HepG2 (cell line): Measurements from ENCODE around the gene MTR. TPM values are rescaled to one million over a fixed set of nuclear protein-coding genes. Genes with fewer than 3 reads are reported as not detected.

Source experiments
- ATF2 ChIP-seq: sonication (generic); formaldehyde crosslinking; IDR thresholded peaks from 2 replicates; pipeline ENCODE4 v1.4.0; 2020; ENCODE audit warnings: missing genetic modification reagents
- FOSL2 ChIP-seq: sonication (generic); formaldehyde crosslinking; IDR thresholded peaks from 2 replicates; pipeline ENCODE4 v1.4.0; 2020; ENCODE audit warnings: missing genetic modification reagents
- FOXA1 ChIP-seq, 2 experiments: fragments of 450-650 bp in 1 of 2; sonication (generic) in 1 of 2; formaldehyde crosslinking in 1 of 2; IDR thresholded peaks; 2 replicates each; pipeline versions ENCODE4 v1.4.0 to v1.6.1; 2016 to 2020; ENCODE audit warnings: missing genetic modification reagents in 1 of 2
- MAFF ChIP-seq: IDR thresholded peaks from 2 replicates; pipeline ENCODE4 v1.6.1; 2011; ENCODE audit warnings: low read depth, low read length, improper control_type of control experiment
- REPIN1 ChIP-seq: sonication (generic); formaldehyde crosslinking; IDR thresholded peaks from 2 replicates; pipeline ENCODE4 v1.8.0; 2022; ENCODE audit warnings: missing genetic modification reagents, low read depth, mild to moderate bottlenecking, borderline replicate concordance
- ZKSCAN8 ChIP-seq: IDR thresholded peaks from 2 replicates; pipeline ENCODE4 v1.6.1; 2016; ENCODE audit warnings: borderline replicate concordance, missing genetic modification reagents, missing compliant biosample characterization
- ZNF24 ChIP-seq: fragments of 450-650 bp; IDR thresholded peaks from 2 replicates; pipeline ENCODE4 v1.6.1; 2017; ENCODE audit warnings: antibody characterized with exemption, mild to moderate bottlenecking
- ZNF331 ChIP-seq: sonication (generic); formaldehyde crosslinking; IDR thresholded peaks from 2 replicates; pipeline ENCODE4 v1.4.0; 2020; ENCODE audit warnings: missing genetic modification reagents
- ZNF672 ChIP-seq: sonication (generic); formaldehyde crosslinking; IDR thresholded peaks from 2 replicates; pipeline ENCODE4 v1.8.1; 2022; ENCODE audit warnings: missing genetic modification reagents
- ZNF768 ChIP-seq: sonication (generic); formaldehyde crosslinking; IDR thresholded peaks from 2 replicates; pipeline ENCODE4 v1.4.0; 2020; ENCODE audit warnings: missing genetic modification reagents
- polyA plus RNA-seq, 8 experiments: library from polyadenylated mRNA; depleted of rRNA in 3 of 8; stranded (reverse) in 7 of 8; unstranded in 1 of 8; fragments of >200 nt; fragmentation: Illumina TruSeq in 4 of 8; extraction: Trizol in 4 of 8; gene quantifications; 2 replicates each; pipeline versions ENCODE4 v1.2.1 to v1.2.3, GENCODE V29; 2011 to 2016; ENCODE audit warnings: low read depth in 4 of 8, missing spikeins in 1 of 8, mixed read lengths in 1 of 8; ENCODE audit not compliant: insufficient read depth in 1 of 8
- total RNA-seq, 5 experiments: library from RNA; depleted of rRNA; stranded (reverse); fragments of >200 nt; fragmentation: Illumina TruSeq; extraction: Trizol; gene quantifications; 2 replicates each; pipeline ENCODE4 v1.2.3, GENCODE V29; 2016; ENCODE audit warnings: low read depth in 1 of 5
- TF ChIP-seq, protein P1 (sequence below), 2 experiments: sonication (generic) in 1 of 2; formaldehyde crosslinking in 1 of 2; IDR thresholded peaks; 2 replicates each; pipeline versions ENCODE4 v1.5.1 to v1.6.1; 2011 to 2020; ENCODE audit warnings: borderline replicate concordance in 1 of 2, low read depth in 1 of 2, low read length in 1 of 2, mild to moderate bottlenecking in 1 of 2, missing genetic modification reagents in 1 of 2, moderate library complexity in 1 of 2
- TF ChIP-seq, protein P2 (sequence below): sonication (generic); formaldehyde crosslinking; IDR thresholded peaks from 2 replicates; pipeline ENCODE4 v1.4.0; 2020; ENCODE audit warnings: missing genetic modification reagents

Gene MTR
- total and polyA plus RNA-seq, 2 of the 13 experiments (the other 11 are each of a cell fraction or from before 2014, with no cell fraction given): 16.3 to 36.1 TPM

DNA sequence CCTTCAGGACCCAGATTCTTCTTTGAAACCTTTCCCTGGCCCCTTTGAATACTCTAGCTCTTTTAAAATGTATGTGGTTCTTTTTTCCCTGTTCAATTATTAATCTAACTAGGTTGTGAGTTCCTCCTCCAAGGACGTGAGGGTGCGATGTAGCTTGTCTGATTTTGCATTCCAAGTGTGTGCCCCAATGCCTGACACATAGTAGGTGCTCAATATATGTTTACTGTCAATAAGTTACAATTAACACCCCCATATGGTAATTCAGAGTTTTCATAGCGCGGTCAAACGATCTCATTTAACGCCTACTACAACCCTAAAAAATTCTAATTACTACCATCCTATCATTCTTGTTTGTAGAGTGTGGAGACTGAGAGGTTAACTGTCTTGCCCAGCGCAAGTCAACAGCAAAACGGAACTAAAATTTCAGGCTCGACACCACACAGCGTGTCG, 482 bp upstream of the MTR start (continued):
- TF ChIP-seq, protein P1, sequence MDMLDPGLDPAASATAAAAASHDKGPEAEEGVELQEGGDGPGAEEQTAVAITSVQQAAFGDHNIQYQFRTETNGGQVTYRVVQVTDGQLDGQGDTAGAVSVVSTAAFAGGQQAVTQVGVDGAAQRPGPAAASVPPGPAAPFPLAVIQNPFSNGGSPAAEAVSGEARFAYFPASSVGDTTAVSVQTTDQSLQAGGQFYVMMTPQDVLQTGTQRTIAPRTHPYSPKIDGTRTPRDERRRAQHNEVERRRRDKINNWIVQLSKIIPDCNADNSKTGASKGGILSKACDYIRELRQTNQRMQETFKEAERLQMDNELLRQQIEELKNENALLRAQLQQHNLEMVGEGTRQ (IDR thresholded peaks at IDR 0.05; ENCODE audit: low read depth, low read length): no peak
- TF ChIP-seq, protein P1 (CRISPR knock-in tag; IDR thresholded peaks at IDR 0.05; ENCODE audit: borderline replicate concordance): 0 out of 2 replicates have a peak, but pooled peaks have one; percentile 2
- TF ChIP-seq ZKSCAN8 (0 out of 2 replicates have a peak, but pooled peaks have one; percentile 67), ZNF672 (CRISPR knock-in tag) (no peak), ZNF331 (peak; percentile 56; the same call in 1 of the 2 replicates), ATF2 (CRISPR knock-in tag) (peak; percentile 58; the same call in 1 of the 2 replicates), REPIN1 (CRISPR knock-in tag) (0 out of 2 replicates have a peak, but pooled peaks have one; percentile 28), ZNF24 (0 out of 2 replicates have a peak, but pooled peaks have one; percentile 34), MAFF (0 out of 2 replicates have a peak, but pooled peaks have one; percentile 18), FOXA1 (IDR thresholded peaks at IDR 0.05) (no peak), FOXA1 (CRISPR knock-in tag; IDR thresholded peaks at IDR 0.05) (peak; percentile 72), ZNF768 (CRISPR knock-in tag) (no peak; the same call in 1 of the 2 replicates), FOSL2 (CRISPR knock-in tag) (peak; percentile 56; the same call in 1 of the 2 replicates)
- TF ChIP-seq, protein P2, sequence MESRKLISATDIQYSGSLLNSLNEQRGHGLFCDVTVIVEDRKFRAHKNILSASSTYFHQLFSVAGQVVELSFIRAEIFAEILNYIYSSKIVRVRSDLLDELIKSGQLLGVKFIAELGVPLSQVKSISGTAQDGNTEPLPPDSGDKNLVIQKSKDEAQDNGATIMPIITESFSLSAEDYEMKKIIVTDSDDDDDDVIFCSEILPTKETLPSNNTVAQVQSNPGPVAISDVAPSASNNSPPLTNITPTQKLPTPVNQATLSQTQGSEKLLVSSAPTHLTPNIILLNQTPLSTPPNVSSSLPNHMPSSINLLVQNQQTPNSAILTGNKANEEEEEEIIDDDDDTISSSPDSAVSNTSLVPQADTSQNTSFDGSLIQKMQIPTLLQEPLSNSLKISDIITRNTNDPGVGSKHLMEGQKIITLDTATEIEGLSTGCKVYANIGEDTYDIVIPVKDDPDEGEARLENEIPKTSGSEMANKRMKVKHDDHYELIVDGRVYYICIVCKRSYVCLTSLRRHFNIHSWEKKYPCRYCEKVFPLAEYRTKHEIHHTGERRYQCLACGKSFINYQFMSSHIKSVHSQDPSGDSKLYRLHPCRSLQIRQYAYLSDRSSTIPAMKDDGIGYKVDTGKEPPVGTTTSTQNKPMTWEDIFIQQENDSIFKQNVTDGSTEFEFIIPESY (CRISPR knock-in tag): peak; percentile 51; the same call in 1 of the 2 replicates
